ENCODE data around the gene CCDC15. TPM values are rescaled to one million over a fixed set of nuclear protein-coding genes. Genes with fewer than 3 reads are reported as not detected.

Gene CCDC15
- total RNA-seq, 1 experiment from 2014 or later: 2.3 TPM

DNA sequence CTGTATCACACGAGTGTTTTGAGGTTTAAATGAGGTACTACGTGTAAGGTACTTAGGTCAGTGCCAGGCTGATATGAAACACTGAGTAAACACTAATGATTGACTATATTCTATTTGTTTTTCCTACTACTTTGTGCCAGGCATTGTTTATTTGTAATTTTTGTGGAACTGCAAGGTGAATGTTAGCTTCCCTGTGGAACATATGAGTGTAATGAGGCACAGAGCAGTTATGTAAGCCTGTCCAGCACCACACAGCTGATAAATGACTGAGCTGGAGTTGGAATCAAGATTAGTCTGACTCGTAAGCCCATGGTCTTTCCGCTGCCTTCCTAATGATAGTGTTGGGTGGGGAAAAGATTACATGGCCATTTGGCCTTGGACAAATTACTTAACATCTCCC is 115.0 kb downstream of the CCDC15 start:
- DNase-seq: no peak
- no peak overlapping the region for H3K4me2 ChIP-seq (ENCODE audit: low read depth, low read length, poor library complexity, severe bottlenecking)

DNA sequence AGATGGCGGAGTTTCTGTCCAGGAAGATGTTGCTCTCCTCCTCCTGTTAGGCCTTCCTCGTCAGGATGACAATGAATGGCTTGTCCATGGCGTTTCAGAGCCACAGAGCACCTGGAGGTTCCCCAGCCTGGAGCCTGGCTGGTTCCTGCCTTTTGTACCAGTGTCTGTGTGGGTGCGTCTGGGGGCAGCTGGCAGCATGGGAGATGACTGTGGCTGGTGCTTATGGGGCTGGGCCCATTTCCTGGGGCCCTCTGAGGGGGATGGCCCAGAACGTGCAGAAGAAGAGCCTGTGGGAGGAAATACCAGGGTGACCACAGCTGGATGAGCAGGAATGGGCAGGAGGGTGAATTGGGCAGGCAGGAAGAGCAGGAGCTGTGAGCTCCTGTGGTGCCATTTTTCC is 115.8 kb downstream of the CCDC15 start:
- no peak overlapping the region for H3K4me2 ChIP-seq (ENCODE audit: low read depth, low read length, poor library complexity, severe bottlenecking)
- H3K79me2 ChIP-seq (ENCODE audit: low read length): no peaks in the 10 kb centered on the region
- no peaks in the 10 kb centered on the region for H4K20me1 ChIP-seq (ENCODE audit: insufficient read depth, low read depth, low read length)
- no peaks in the 10 kb centered on the region for H3K36me3 ChIP-seq (ENCODE audit: insufficient read depth, low read length)
- no peak overlapping the region for H3K9ac ChIP-seq (ENCODE audit: low read length)
- H2AFZ ChIP-seq (ENCODE audit: low read length): no peak overlapping the region
- no peak overlapping the region for H3K27ac ChIP-seq (ENCODE audit: low read length)
- no peak overlapping the region for H3K4me3 ChIP-seq (ENCODE audit: low read length)
- H3K27me3 ChIP-seq (ENCODE audit: low read length): no peaks in the 10 kb centered on the region
- H3K4me1 ChIP-seq (ENCODE audit: low read length): peaks cover 43% of the 10 kb centered on the region
- no peaks in the 10 kb centered on the region for H3K9me3 ChIP-seq (ENCODE audit: low read length)
- H3K9me2 ChIP-seq (replicated peaks; ENCODE audit: insufficient read depth, low read length): no peaks in the 10 kb centered on the region
- DNase-seq: no peak

More for the DNA sequence above, 115.0 kb downstream of the CCDC15 start:
- H3K9ac ChIP-seq (ENCODE audit: low read length): no peak overlapping the region
- H3K27me3 ChIP-seq (ENCODE audit: low read length): no peaks in the 10 kb centered on the region
- no peak overlapping the region for H3K4me3 ChIP-seq (ENCODE audit: low read length)
- no peaks in the 10 kb centered on the region for H3K79me2 ChIP-seq (ENCODE audit: low read length)
- peaks cover 35% of the 10 kb centered on the region for H3K4me1 ChIP-seq (ENCODE audit: low read length)
- no peak overlapping the region for H3K27ac ChIP-seq (ENCODE audit: low read length)
- H4K20me1 ChIP-seq (ENCODE audit: insufficient read depth, low read depth, low read length): no peaks in the 10 kb centered on the region
- no peaks in the 10 kb centered on the region for H3K9me3 ChIP-seq (ENCODE audit: low read length)
- no peaks in the 10 kb centered on the region for H3K36me3 ChIP-seq (ENCODE audit: insufficient read depth, low read length)
- no peak overlapping the region for H2AFZ ChIP-seq (ENCODE audit: low read length)
- no peaks in the 10 kb centered on the region for H3K9me2 ChIP-seq (replicated peaks; ENCODE audit: insufficient read depth, low read length)

- H3K4me1 ChIP-seq (ENCODE audit: low read length): peaks cover 46% of the 10 kb centered on the region
- H3K27ac ChIP-seq (ENCODE audit: low read length): no peak overlapping the region
- no peaks in the 10 kb centered on the region for H3K36me3 ChIP-seq (ENCODE audit: insufficient read depth, low read length)
- no peaks in the 10 kb centered on the region for H3K27me3 ChIP-seq (ENCODE audit: low read length)
- no peak overlapping the region for H3K9ac ChIP-seq (ENCODE audit: low read length)
- no peaks in the 10 kb centered on the region for H3K9me3 ChIP-seq (ENCODE audit: low read length)
- no peak overlapping the region for H3K4me2 ChIP-seq (ENCODE audit: low read depth, low read length, poor library complexity, severe bottlenecking)
- no peak overlapping the region for H3K4me3 ChIP-seq (ENCODE audit: low read length)
- H4K20me1 ChIP-seq (ENCODE audit: insufficient read depth, low read depth, low read length): no peaks in the 10 kb centered on the region
- H2AFZ ChIP-seq (ENCODE audit: low read length): no peak overlapping the region
- no peaks in the 10 kb centered on the region for H3K79me2 ChIP-seq (ENCODE audit: low read length)
- DNase-seq: no peak
- H3K9me2 ChIP-seq (replicated peaks; ENCODE audit: insufficient read depth, low read length): no peaks in the 10 kb centered on the region
Observed at GRCh38 chr11:125070699-125071254, 116.8 kb downstream of the CCDC15 start.

GRCh38 chr11:125071435-125071834 is 117.4 kb downstream of the CCDC15 start:
- no peaks in the 10 kb centered on the region for H3K9me3 ChIP-seq (ENCODE audit: low read length)

DNA sequence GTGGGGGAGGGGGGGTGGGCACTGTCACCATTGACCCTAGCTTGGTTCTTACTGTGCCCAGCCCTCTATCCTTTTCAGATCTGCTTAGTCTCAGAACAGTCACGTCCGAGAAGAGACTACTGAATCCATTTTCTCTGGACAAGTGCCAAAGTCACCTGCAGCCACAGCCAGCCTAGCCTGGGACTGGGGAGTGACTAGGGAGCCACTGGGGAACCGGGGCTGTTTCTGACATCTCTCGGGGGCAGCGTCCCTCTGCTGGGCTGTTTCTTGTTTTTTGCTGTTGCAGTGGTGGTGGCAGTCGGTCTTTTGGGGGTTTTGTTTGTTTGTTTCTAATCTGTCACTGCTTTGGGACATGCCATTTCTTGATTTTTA is 117.8 kb downstream of the CCDC15 start:
- Histone ChIP-seq H3K4me3 (ENCODE audit: low read length) (peak overlapping the region; percentile 23; the same call in 1 of the 2 replicates), H3K36me3 (ENCODE audit: insufficient read depth, low read length) (no peaks in the 10 kb centered on the region), H4K20me1 (ENCODE audit: insufficient read depth, low read depth, low read length) (no peaks in the 10 kb centered on the region), H3K4me1 (ENCODE audit: low read length) (peaks cover 46% of the 10 kb centered on the region), H3K9ac (ENCODE audit: low read length) (peak overlapping the region; percentile 40), H3K79me2 (ENCODE audit: low read length) (no peaks in the 10 kb centered on the region), H2AFZ (ENCODE audit: low read length) (no peak overlapping the region), H3K9me3 (ENCODE audit: low read length) (no peaks in the 10 kb centered on the region), H3K27ac (ENCODE audit: low read length) (peak overlapping the region; percentile 79), H3K9me2 (replicated peaks; ENCODE audit: insufficient read depth, low read length) (no peaks in the 10 kb centered on the region), H3K27me3 (ENCODE audit: low read length) (no peaks in the 10 kb centered on the region), H3K4me2 (ENCODE audit: low read depth, low read length, poor library complexity, severe bottlenecking) (peak overlapping the region; percentile 56)
- peak; percentile 56 for DNase-seq

More at GRCh38 chr11:125071435-125071834, 117.4 kb downstream of the CCDC15 start:
- H3K4me3 ChIP-seq (ENCODE audit: low read length): no peak overlapping the region
- no peak overlapping the region for H2AFZ ChIP-seq (ENCODE audit: low read length)
- no peaks in the 10 kb centered on the region for H3K9me2 ChIP-seq (replicated peaks; ENCODE audit: insufficient read depth, low read length)
- no peaks in the 10 kb centered on the region for H4K20me1 ChIP-seq (ENCODE audit: insufficient read depth, low read depth, low read length)
- no peaks in the 10 kb centered on the region for H3K79me2 ChIP-seq (ENCODE audit: low read length)
- H3K4me1 ChIP-seq (ENCODE audit: low read length): peaks cover 46% of the 10 kb centered on the region
- H3K9ac ChIP-seq (ENCODE audit: low read length): no peak overlapping the region
- no peak overlapping the region for H3K4me2 ChIP-seq (ENCODE audit: low read depth, low read length, poor library complexity, severe bottlenecking)
- H3K27ac ChIP-seq (ENCODE audit: low read length): no peak overlapping the region
- H3K27me3 ChIP-seq (ENCODE audit: low read length): no peaks in the 10 kb centered on the region
- no peaks in the 10 kb centered on the region for H3K36me3 ChIP-seq (ENCODE audit: insufficient read depth, low read length)
- DNase-seq: no peak

GRCh38 chr11:125072218-125072960 is 118.4 kb downstream of the CCDC15 start:
- peak overlapping the region; percentile 79 for H3K27ac ChIP-seq (ENCODE audit: low read length)
- peaks cover 46% of the 10 kb centered on the region for H3K4me1 ChIP-seq (ENCODE audit: low read length)
- H3K9ac ChIP-seq (ENCODE audit: low read length): peak overlapping the region; percentile 58
- H3K4me3 ChIP-seq (ENCODE audit: low read length): peak overlapping the region; percentile 40; the same call in 1 of the 2 replicates
- H3K4me2 ChIP-seq (ENCODE audit: low read depth, low read length, poor library complexity, severe bottlenecking): peak overlapping the region; percentile 56
- H3K9me2 ChIP-seq (replicated peaks; ENCODE audit: insufficient read depth, low read length): no peaks in the 10 kb centered on the region
- H3K79me2 ChIP-seq (ENCODE audit: low read length): no peaks in the 10 kb centered on the region
- DNase-seq: peak; percentile 89
- H3K36me3 ChIP-seq (ENCODE audit: insufficient read depth, low read length): no peaks in the 10 kb centered on the region
- no peak overlapping the region for H2AFZ ChIP-seq (ENCODE audit: low read length)
- H3K27me3 ChIP-seq (ENCODE audit: low read length): no peaks in the 10 kb centered on the region
- H3K9me3 ChIP-seq (ENCODE audit: low read length): no peaks in the 10 kb centered on the region
- H4K20me1 ChIP-seq (ENCODE audit: insufficient read depth, low read depth, low read length): no peaks in the 10 kb centered on the region

DNA sequence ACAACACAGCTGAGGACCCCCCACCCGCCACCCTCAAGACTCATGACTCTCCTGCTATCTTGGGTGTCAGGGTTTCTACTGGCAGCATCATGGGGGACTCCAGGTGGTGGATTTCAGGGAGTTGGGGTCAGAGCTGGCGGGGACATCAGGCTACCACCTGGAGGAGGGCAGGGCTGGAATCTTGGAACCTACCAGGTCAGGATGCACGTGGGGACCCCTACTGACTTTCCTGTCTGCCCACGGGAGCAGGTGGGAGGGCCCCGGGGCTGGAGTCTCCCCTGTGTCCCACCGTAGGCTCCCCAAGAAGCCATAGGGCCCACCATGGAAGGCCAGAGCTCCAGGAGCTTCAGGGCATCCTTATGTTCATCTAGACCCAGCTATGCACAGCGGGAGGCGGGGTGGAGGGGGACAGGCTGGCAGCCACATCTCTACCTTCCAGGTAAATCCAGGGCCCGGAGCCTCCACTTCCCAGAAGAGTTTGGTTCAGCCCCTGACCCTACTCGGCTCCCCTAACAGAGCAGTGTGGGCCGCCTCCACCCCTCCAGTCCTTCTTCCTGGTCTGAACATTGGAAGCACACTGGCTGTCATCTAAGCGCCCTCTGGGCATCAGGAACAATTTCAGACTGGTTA is 119.1 kb downstream of the CCDC15 start:
- Histone ChIP-seq H3K4me1 (ENCODE audit: low read length) (peaks cover 46% of the 10 kb centered on the region), H3K79me2 (ENCODE audit: low read length) (no peaks in the 10 kb centered on the region), H3K9ac (ENCODE audit: low read length) (peak overlapping the region; percentile 58), H3K4me3 (ENCODE audit: low read length) (peak overlapping the region; percentile 40; the same call in 1 of the 2 replicates), H3K9me3 (ENCODE audit: low read length) (no peaks in the 10 kb centered on the region), H2AFZ (ENCODE audit: low read length) (no peak overlapping the region), H3K27ac (ENCODE audit: low read length) (peak overlapping the region; percentile 79), H3K36me3 (ENCODE audit: insufficient read depth, low read length) (no peaks in the 10 kb centered on the region), H3K9me2 (replicated peaks; ENCODE audit: insufficient read depth, low read length) (no peaks in the 10 kb centered on the region), H3K27me3 (ENCODE audit: low read length) (no peaks in the 10 kb centered on the region), H4K20me1 (ENCODE audit: insufficient read depth, low read depth, low read length) (no peaks in the 10 kb centered on the region), H3K4me2 (ENCODE audit: low read depth, low read length, poor library complexity, severe bottlenecking) (peak overlapping the region; percentile 56)
- no peak for DNase-seq

All from Karpas-422 (cell line).